ENCODE measurements around the gene SMIM5.

The SMIM5 gene

DNA sequence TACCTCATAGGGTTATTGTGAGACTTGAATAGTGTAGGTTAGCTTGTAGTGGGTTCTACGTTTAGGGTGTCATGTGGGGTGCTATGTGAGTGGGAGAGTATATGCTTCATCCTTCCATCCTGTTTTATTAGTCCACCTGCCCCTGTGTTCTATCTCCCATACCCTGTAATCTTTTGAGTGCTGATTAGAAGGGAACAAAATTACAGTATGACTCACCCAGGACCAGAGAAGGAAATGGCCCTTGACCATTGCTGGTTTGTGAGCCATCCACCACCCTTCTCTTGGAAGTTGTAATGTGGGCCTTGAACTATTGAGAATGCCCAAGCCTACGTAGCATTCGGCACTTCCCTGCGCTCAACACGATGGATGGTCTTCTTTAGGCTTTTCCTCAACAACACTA, 51.0 kb downstream of the SMIM5 start:
- no peaks in the 10 kb centered on the region for H3K9me3 Mint-ChIP-seq
- no peaks in the 10 kb centered on the region for H3K27me3 Mint-ChIP-seq
- H3K4me1 Mint-ChIP-seq: peaks cover 52% of the 10 kb centered on the region
- DNase-seq (no peak), ATAC-seq (no peak)
- H3K4me3 Mint-ChIP-seq: no peak overlapping the region
- no peak overlapping the region for H3K27ac Mint-ChIP-seq

GRCh38 chr17:75684924-75685323, 51.7 kb downstream of the SMIM5 start:
- H3K4me1 Mint-ChIP-seq: peaks cover 59% of the 10 kb centered on the region
- ATAC-seq: no peak
- H3K27ac Mint-ChIP-seq: no peak overlapping the region
- H3K9me3 Mint-ChIP-seq: no peaks in the 10 kb centered on the region
- H3K27me3 Mint-ChIP-seq: no peaks in the 10 kb centered on the region
- H3K4me3 Mint-ChIP-seq: no peak overlapping the region
- no peak for DNase-seq

DNA sequence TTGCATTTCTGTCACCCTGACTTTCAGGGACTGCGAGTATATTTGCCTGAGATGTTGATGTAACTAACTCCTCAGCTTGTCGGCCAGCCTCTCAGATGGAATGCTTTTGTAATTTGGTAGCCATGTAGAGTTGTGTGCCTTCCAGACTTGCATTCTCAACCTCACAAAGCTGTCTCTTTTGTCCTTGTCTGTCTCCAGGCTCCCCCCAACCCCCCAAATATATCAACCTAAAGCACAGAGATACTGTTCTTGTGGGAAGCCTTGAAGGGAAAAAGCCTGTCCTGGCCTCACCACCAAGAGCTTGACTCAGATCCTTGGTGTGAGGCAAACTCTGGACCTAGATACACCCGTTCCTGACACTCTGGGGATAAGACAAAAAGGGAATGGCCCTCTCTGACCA, 52.3 kb downstream of the SMIM5 start:
- Mint-ChIP-seq H3K27ac (no peak overlapping the region), H3K9me3 (no peaks in the 10 kb centered on the region), H3K4me3 (no peak overlapping the region), H3K4me1 (peaks cover 65% of the 10 kb centered on the region), H3K27me3 (no peaks in the 10 kb centered on the region)
- ATAC-seq (no peak), DNase-seq (no peak)

DNA sequence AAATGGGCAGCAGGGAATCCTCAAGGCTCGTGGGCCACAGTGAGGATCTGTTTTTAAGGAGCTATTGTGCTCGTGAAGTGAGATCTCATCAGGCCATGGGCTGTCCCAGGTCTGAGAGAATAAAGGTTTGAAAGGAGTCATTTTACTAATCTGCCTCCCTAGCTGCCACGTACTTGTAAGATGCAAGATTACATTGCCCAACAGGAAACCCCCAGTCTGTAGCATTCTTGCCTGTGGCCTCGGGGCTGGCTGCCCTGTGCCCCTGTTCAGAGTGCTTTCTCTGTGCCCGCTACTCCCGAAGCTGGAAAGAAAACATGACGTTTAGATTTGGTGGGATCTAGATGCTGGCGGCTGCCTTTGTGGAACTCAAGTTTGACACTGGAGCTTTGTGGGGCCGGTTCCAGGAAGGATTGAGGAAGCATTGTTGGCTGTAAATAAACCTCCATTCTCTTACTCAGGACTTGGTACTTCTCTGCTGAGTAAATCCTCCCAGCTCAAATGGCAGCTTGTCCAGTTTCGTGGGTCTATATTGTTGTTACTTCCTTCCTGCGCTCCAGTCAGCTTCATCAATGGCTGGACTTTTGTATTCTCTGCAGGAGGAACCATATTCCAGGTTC, 55.1 kb downstream of the SMIM5 start:
- Mint-ChIP-seq H3K27me3 (no peaks in the 10 kb centered on the region), H3K9me3 (no peaks in the 10 kb centered on the region), H3K4me3 (peak overlapping the region; percentile 36 to 70), H3K27ac (peak overlapping the region; percentile 65 to 93), H3K4me1 (peaks cover 83% of the 10 kb centered on the region)
- ATAC-seq (peak; percentile 58), DNase-seq (peak; percentile 16 to 43)

DNA sequence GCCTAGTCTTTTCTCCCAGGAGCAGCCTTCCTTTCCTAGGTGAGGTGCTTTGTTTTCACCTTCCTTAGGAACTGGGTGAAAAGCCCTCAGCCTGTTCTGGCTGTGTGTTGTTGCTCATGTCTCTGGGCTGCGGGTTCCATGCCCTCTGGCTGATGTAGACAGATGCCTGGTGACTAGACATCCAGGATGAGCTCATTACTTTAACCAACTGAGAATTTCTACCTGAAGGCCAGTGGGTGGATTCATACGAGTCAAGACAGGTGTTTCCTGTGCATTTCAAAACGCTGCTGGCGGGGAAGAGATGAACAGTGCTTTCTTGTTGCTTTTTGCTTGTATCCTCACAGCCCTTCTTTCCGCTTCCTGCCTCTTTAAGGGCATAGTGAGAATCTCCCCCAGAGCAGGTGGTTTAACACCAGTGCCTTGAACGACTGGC, 56.2 kb downstream of the SMIM5 start:
- DNase-seq: peak; percentile 29 to 70
- H3K27me3 Mint-ChIP-seq: no peaks in the 10 kb centered on the region
- peak; percentile 86 for ATAC-seq
- peak overlapping the region; percentile 78 to 93 for H3K27ac Mint-ChIP-seq
- no peaks in the 10 kb centered on the region for H3K9me3 Mint-ChIP-seq
- H3K4me3 Mint-ChIP-seq: peak overlapping the region; percentile 45 to 68
- peaks cover 75% of the 10 kb centered on the region for H3K4me1 Mint-ChIP-seq
